Activated CD4-positive, alpha-beta T cell treated with anti-CD3 and anti-CD28 coated beads, Interleukin-10, Interleukin-2, amounts not matched to agents 100 ng/mL and 50 ng/mL, durations not matched to agents 16 hours and 8 hours (primary cell): ENCODE measurements around the gene SLC34A1.

ENCODE experiments used
- DNase-seq: peaks from one replicate; pipeline ENCODE4 v3.0.0-alpha.2; 2020

The SLC34A1 gene

GRCh38 chr5:177389241-177390169, 5.3 kb downstream of the SLC34A1 start:
- DNase-seq: peak; percentile 82

GRCh38 chr5:177390363-177391300, 6.4 kb downstream of the SLC34A1 start:
- peak; percentile 93 for DNase-seq

GRCh38 chr5:177392765-177393164, 8.5 kb downstream of the SLC34A1 start:
- DNase-seq: no peak

- no peak for DNase-seq
Measured at GRCh38 chr5:177393206-177393765, 9.1 kb downstream of the SLC34A1 start.

GRCh38 chr5:177393990-177394389, 9.8 kb downstream of the SLC34A1 start:
- DNase-seq: no peak

GRCh38 chr5:177396078-177396477, 11.8 kb downstream of the SLC34A1 start:
- DNase-seq: no peak

- DNase-seq: no peak
Measured at GRCh38 chr5:177396807-177397206, 12.6 kb downstream of the SLC34A1 start.

- DNase-seq: no peak
Measured at GRCh38 chr5:177397875-177398390, 13.7 kb downstream of the SLC34A1 start.

- DNase-seq: no peak
Measured at GRCh38 chr5:177399997-177400868, 16.0 kb downstream of the SLC34A1 start, which contains the start of gene PFN3. Gene PFN3 (minus strand): TSS chr5:177400661. CDS start chr5:177400576, 85 bp downstream.

GRCh38 chr5:177402271-177403043, 18.2 kb downstream of the SLC34A1 start:
- peak; percentile 73 for DNase-seq

- peak; percentile 44 for DNase-seq
Measured at GRCh38 chr5:177403102-177403791, 19.0 kb downstream of the SLC34A1 start.

- peak; percentile 89 for DNase-seq
Measured at GRCh38 chr5:177403792-177404640, 19.8 kb downstream of the SLC34A1 start.

- no peak for DNase-seq
Measured at GRCh38 chr5:177404641-177405179, 20.5 kb downstream of the SLC34A1 start.

GRCh38 chr5:177405312-177405711, 21.1 kb downstream of the SLC34A1 start:
- DNase-seq: no peak

- DNase-seq: no peak
Measured at GRCh38 chr5:177405805-177406204, 21.6 kb downstream of the SLC34A1 start.

GRCh38 chr5:177409043-177409801, 25.0 kb downstream of the SLC34A1 start, which contains the start of gene F12:
Gene F12 (minus strand): TSS chr5:177409564. CDS start chr5:177409527, 37 bp downstream.
- no peak for DNase-seq

- no peak for DNase-seq
Measured at GRCh38 chr5:177410575-177410974, 26.3 kb downstream of the SLC34A1 start.

- no peak for DNase-seq
Measured at GRCh38 chr5:177412603-177413233, 28.5 kb downstream of the SLC34A1 start.
